Measurements from ENCODE around the gene KMT2A. TPM values are rescaled to one million over a fixed set of nuclear protein-coding genes. Genes with fewer than 3 reads are reported as not detected.
"Not testable (repeated sequence)": the region's sequence is repeated elsewhere in the genome, so short reads cannot be mapped to it uniquely, and the experiment has no call there.

Gene KMT2A
- total RNA-seq, 1 experiment from 2014 or later = 62.0 TPM

DNA sequence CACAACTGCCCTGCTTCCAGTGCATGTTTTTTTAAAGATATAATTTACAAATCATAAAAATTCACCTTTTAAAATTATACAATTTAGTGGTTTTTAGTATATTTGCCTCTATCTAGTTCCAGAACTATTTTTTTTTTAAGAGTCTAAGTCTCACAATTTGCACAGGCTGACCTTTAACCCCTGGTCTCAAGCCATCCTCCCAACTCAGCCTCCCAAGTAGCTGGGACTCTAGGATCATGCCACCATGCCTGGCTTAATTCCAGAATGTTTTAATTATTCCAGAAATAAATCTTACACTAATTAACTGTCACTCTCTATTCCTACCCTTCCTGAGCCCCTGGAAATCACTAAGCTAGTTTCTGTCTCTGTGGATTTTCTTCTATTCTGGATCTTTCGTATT lies 134.5 kb downstream of the KMT2A start:
- Histone ChIP-seq H3K23me2 (ENCODE audit: insufficient read length, low read depth, low read length, poor library complexity, severe bottlenecking) (peaks cover 7% of the 10 kb centered on the region), H4K91ac (ENCODE audit: insufficient read length, low read depth, low read length) (no peak overlapping the region), H4K20me1 (ENCODE audit: control insufficient read depth, insufficient read depth, insufficient read length) (no peaks in the 10 kb centered on the region), H3K9me3 (ENCODE audit: control insufficient read depth, low read depth, low read length) (no peaks in the 10 kb centered on the region), H3K4me1 (ENCODE audit: insufficient read depth, low read length) (no peaks in the 10 kb centered on the region), H4K8ac (replicated peaks; ENCODE audit: insufficient read length, low read depth, low read length) (no peak overlapping the region), H2BK12ac (ENCODE audit: insufficient read length, low read depth, low read length) (no peak overlapping the region), H2AK5ac (ENCODE audit: insufficient read length, low read length) (no peak overlapping the region), H3K14ac (ENCODE audit: insufficient read depth, low read length) (no peak overlapping the region), H3K9ac (ENCODE audit: extremely low read depth, insufficient read length, low read length) (no peak overlapping the region), H3K23ac (ENCODE audit: insufficient read length, low read depth, low read length) (no peak overlapping the region), H2AFZ (ENCODE audit: low read length) (no peak overlapping the region), H3K4ac (ENCODE audit: low read depth, low read length) (no peak overlapping the region), H3K18ac (ENCODE audit: insufficient read length, low read depth, low read length) (no peak overlapping the region), H3K79me1 (ENCODE audit: insufficient read depth, low read depth, low read length, poor library complexity, severe bottlenecking) (peaks cover 8% of the 10 kb centered on the region), H3K27ac (ENCODE audit: insufficient read length, low read depth, low read length) (no peak overlapping the region), H2BK120ac (ENCODE audit: low read depth, low read length, poor library complexity, severe bottlenecking) (no peak overlapping the region), H2BK15ac (ENCODE audit: low read depth, low read length) (no peak overlapping the region), H3K79me2 (ENCODE audit: insufficient read depth, low read length) (peaks cover 19% of the 10 kb centered on the region; the same call in 1 of the 2 replicates), H2BK5ac (ENCODE audit: insufficient read length, low read length) (no peak overlapping the region), H3K56ac (ENCODE audit: insufficient read length, low read depth, low read length) (no peak overlapping the region), H3K27me3 (ENCODE audit: insufficient read depth, low read length) (no peaks in the 10 kb centered on the region), H2BK20ac (ENCODE audit: low read depth, low read length, poor library complexity, severe bottlenecking) (no peak overlapping the region), H3T11ph (ENCODE audit: low read length) (no peak overlapping the region), H4K5ac (ENCODE audit: insufficient read length, low read depth, low read length) (no peak overlapping the region), H3K4me2 (ENCODE audit: insufficient read depth, insufficient read length, low read length) (no peak overlapping the region)
- Mint-ChIP-seq H3K36me3 (ENCODE audit: insufficient read depth in 1 of 3, low read depth in 3 of 3) (peaks cover 0 to 3% (median 0%) of the 10 kb centered on the region in 3 experiments; a peak in 1 of 7 replicates), H3K4me1 (peaks cover 13 to 20% of the 10 kb centered on the region in 2 experiments), H3K27ac (no peak overlapping the region), H3K4me3 (no peak overlapping the region), H3K9me3 (no peaks in the 10 kb centered on the region; a peak in 2 of 5 replicates), H3K27me3 (ENCODE audit: low read depth) (peaks cover 2% of the 10 kb centered on the region)
- no CpG with 5 or more reads among the region's 1 CpG for WGBS (ENCODE audit: extremely low coverage, insufficient read length, low lambda C conversion rate)
- TF ChIP-seq, protein P1, sequence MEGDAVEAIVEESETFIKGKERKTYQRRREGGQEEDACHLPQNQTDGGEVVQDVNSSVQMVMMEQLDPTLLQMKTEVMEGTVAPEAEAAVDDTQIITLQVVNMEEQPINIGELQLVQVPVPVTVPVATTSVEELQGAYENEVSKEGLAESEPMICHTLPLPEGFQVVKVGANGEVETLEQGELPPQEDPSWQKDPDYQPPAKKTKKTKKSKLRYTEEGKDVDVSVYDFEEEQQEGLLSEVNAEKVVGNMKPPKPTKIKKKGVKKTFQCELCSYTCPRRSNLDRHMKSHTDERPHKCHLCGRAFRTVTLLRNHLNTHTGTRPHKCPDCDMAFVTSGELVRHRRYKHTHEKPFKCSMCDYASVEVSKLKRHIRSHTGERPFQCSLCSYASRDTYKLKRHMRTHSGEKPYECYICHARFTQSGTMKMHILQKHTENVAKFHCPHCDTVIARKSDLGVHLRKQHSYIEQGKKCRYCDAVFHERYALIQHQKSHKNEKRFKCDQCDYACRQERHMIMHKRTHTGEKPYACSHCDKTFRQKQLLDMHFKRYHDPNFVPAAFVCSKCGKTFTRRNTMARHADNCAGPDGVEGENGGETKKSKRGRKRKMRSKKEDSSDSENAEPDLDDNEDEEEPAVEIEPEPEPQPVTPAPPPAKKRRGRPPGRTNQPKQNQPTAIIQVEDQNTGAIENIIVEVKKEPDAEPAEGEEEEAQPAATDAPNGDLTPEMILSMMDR (conservative IDR thresholded peaks at IDR 0.05) = no peak
- DNase-seq = no peak

- H3K27me3 ChIP-seq (ENCODE audit: insufficient read depth, low read length); H3K36me3 Mint-ChIP-seq (ENCODE audit: insufficient read depth in 1 of 3, low read depth in 3 of 3); H3K27me3 Mint-ChIP-seq (ENCODE audit: low read depth); H3K23me2 ChIP-seq (ENCODE audit: insufficient read length, low read depth, low read length, poor library complexity, severe bottlenecking); H4K5ac ChIP-seq (ENCODE audit: insufficient read length, low read depth, low read length); H3K23ac ChIP-seq (ENCODE audit: insufficient read length, low read depth, low read length); H2BK120ac ChIP-seq (ENCODE audit: low read depth, low read length, poor library complexity, severe bottlenecking); H3K4ac ChIP-seq (ENCODE audit: low read depth, low read length); H3K4me1 ChIP-seq (ENCODE audit: insufficient read depth, low read length); H4K91ac ChIP-seq (ENCODE audit: insufficient read length, low read depth, low read length); H3K56ac ChIP-seq (ENCODE audit: insufficient read length, low read depth, low read length); H3K27ac ChIP-seq (ENCODE audit: insufficient read length, low read depth, low read length); H3T11ph ChIP-seq (ENCODE audit: low read length); H2AK5ac ChIP-seq (ENCODE audit: insufficient read length, low read length); H2BK5ac ChIP-seq (ENCODE audit: insufficient read length, low read length); H3K14ac ChIP-seq (ENCODE audit: insufficient read depth, low read length); H2BK15ac ChIP-seq (ENCODE audit: low read depth, low read length); H3K9me3 Mint-ChIP-seq; H4K20me1 ChIP-seq (ENCODE audit: control insufficient read depth, insufficient read depth, insufficient read length); H2AFZ ChIP-seq (ENCODE audit: low read length); H3K79me1 ChIP-seq (ENCODE audit: insufficient read depth, low read depth, low read length, poor library complexity, severe bottlenecking); H3K9ac ChIP-seq (ENCODE audit: extremely low read depth, insufficient read length, low read length); H2BK20ac ChIP-seq (ENCODE audit: low read depth, low read length, poor library complexity, severe bottlenecking); H2BK12ac ChIP-seq (ENCODE audit: insufficient read length, low read depth, low read length); H3K9me3 ChIP-seq (ENCODE audit: control insufficient read depth, low read depth, low read length); H4K8ac ChIP-seq (replicated peaks; ENCODE audit: insufficient read length, low read depth, low read length); H3K18ac ChIP-seq (ENCODE audit: insufficient read length, low read depth, low read length): not testable (repeated sequence)
- Mint-ChIP-seq H3K4me3 (peak overlapping the region; percentile 86 to 95), H3K4me1 (peaks cover 16 to 20% of the 10 kb centered on the region in 2 experiments), H3K27ac (peak overlapping the region in 1 of 3 experiments; percentile 85; a peak in 3 of 7 replicates)
- peak; percentile 31 for DNase-seq
- H3K79me2 ChIP-seq (ENCODE audit: insufficient read depth, low read length) = peaks cover 19% of the 10 kb centered on the region; the same call in 1 of the 2 replicates
- no CpG with 5 or more reads among the region's 15 CpGs for WGBS (ENCODE audit: extremely low coverage, insufficient read length, low lambda C conversion rate)
- H3K4me2 ChIP-seq (ENCODE audit: insufficient read depth, insufficient read length, low read length) = peak overlapping the region; percentile 99
Observed at GRCh38 chr11:118571701-118572060, 135.4 kb downstream of the KMT2A start.
